Measurements from ENCODE around the gene ANXA2. TPM values are rescaled to one million over a fixed set of nuclear protein-coding genes. Genes with fewer than 3 reads are reported as not detected.
A peak's percentile ranks its signal among the peaks of the same experiment; 100 is the strongest.

ANXA2 gene
- total RNA-seq, 2 donors from 2014 or later = 752 to 812 TPM

GRCh38 chr15:60374209-60374608, 23.6 kb downstream of the ANXA2 start:
- DNase-seq (ENCODE audit: low spot score) = no peak
- ATAC-seq (ENCODE audit: insufficient number of reproducible peaks, low FRiP score, low read depth) = no peak
- H3K27ac ChIP-seq = peak overlapping the region; percentile 91 to 92
- no peaks in the 10 kb centered on the region for H3K9me3 ChIP-seq
- H3K27me3 ChIP-seq (replicated peaks; ENCODE audit: insufficient read depth) = no peaks in the 10 kb centered on the region
- no peak for TF ChIP-seq CTCF (IDR thresholded peaks at IDR 0.05)
- peaks cover 80 to 82% of the 10 kb centered on the region in 2 donors for H3K4me1 ChIP-seq (ENCODE audit: control insufficient read depth in 1 of 2, low read depth in 2 of 2)
- H3K4me3 ChIP-seq = no peak overlapping the region
- peaks cover 7% of the 10 kb centered on the region for H3K36me3 ChIP-seq

- Histone ChIP-seq H3K4me3 (no peak overlapping the region), H3K27me3 (replicated peaks; ENCODE audit: insufficient read depth) (no peaks in the 10 kb centered on the region), H3K27ac (peak overlapping the region; percentile 91 to 92), H3K4me1 (ENCODE audit: control insufficient read depth in 1 of 2, low read depth in 2 of 2) (peaks cover 85 to 86% of the 10 kb centered on the region in 2 donors), H3K36me3 (peaks cover 7% of the 10 kb centered on the region), H3K9me3 (no peaks in the 10 kb centered on the region)
- no peak for TF ChIP-seq CTCF (IDR thresholded peaks at IDR 0.05)
- no peak for ATAC-seq (ENCODE audit: insufficient number of reproducible peaks, low FRiP score, low read depth)
- DNase-seq (ENCODE audit: low spot score) = no peak
Observed at GRCh38 chr15:60373745-60374144, 24.0 kb downstream of the ANXA2 start.

- H3K27me3 ChIP-seq (replicated peaks; ENCODE audit: insufficient read depth) = no peaks in the 10 kb centered on the region
- no peak for TF ChIP-seq CTCF (IDR thresholded peaks at IDR 0.05)
- peaks cover 7% of the 10 kb centered on the region for H3K36me3 ChIP-seq
- peak overlapping the region; percentile 91 to 92 for H3K27ac ChIP-seq
- DNase-seq (ENCODE audit: low spot score) (no peak), ATAC-seq (ENCODE audit: insufficient number of reproducible peaks, low FRiP score, low read depth) (no peak)
- H3K9me3 ChIP-seq = no peaks in the 10 kb centered on the region
- H3K4me1 ChIP-seq (ENCODE audit: control insufficient read depth in 1 of 2, low read depth in 2 of 2) = peaks cover 88 to 89% of the 10 kb centered on the region in 2 donors
- no peak overlapping the region for H3K4me3 ChIP-seq
Observed at GRCh38 chr15:60373327-60373726, 24.5 kb downstream of the ANXA2 start.

- peaks cover 84 to 90% of the 10 kb centered on the region in 2 donors for H3K4me1 ChIP-seq (ENCODE audit: control insufficient read depth in 1 of 2, low read depth in 2 of 2)
- ATAC-seq (ENCODE audit: insufficient number of reproducible peaks, low FRiP score, low read depth) = no peak
Observed at GRCh38 chr15:60372756-60373155, 25.0 kb downstream of the ANXA2 start.

GRCh38 chr15:60372227-60372626, 25.6 kb downstream of the ANXA2 start:
- ATAC-seq (ENCODE audit: insufficient number of reproducible peaks, low FRiP score, low read depth) = no peak
- Histone ChIP-seq H3K4me3 (no peak overlapping the region), H3K27ac (peak overlapping the region; percentile 91 to 92), H3K27me3 (replicated peaks; ENCODE audit: insufficient read depth) (no peaks in the 10 kb centered on the region), H3K36me3 (peaks cover 7% of the 10 kb centered on the region), H3K4me1 (ENCODE audit: control insufficient read depth in 1 of 2, low read depth in 2 of 2) (peaks cover 80 to 89% of the 10 kb centered on the region in 2 donors), H3K9me3 (no peaks in the 10 kb centered on the region)
- no peak for TF ChIP-seq CTCF (IDR thresholded peaks at IDR 0.05)
- no peak for DNase-seq (ENCODE audit: low spot score)

More at GRCh38 chr15:60372756-60373155, 25.0 kb downstream of the ANXA2 start:
- Histone ChIP-seq H3K36me3 (peaks cover 7% of the 10 kb centered on the region), H3K4me3 (no peak overlapping the region), H3K27ac (peak overlapping the region; percentile 91 to 92), H3K9me3 (no peaks in the 10 kb centered on the region), H3K27me3 (replicated peaks; ENCODE audit: insufficient read depth) (no peaks in the 10 kb centered on the region)
- no peak for TF ChIP-seq CTCF (IDR thresholded peaks at IDR 0.05)
- no peak for DNase-seq (ENCODE audit: low spot score)

Data from thoracic aorta (tissue), 2 donors.